Urinary bladder (tissue), 4 donors: ENCODE measurements around the gene KLHL25. TPM values are rescaled to one million over a fixed set of nuclear protein-coding genes. Genes with fewer than 3 reads are reported as not detected.

Experiments used
- DNase-seq: peaks from one replicate; pipeline ENCODE4 v3.0.0-alpha.2; 2015; ENCODE audit errors: extremely low spot score
- H3K27ac ChIP-seq: one replicate; pipeline ENCODE4 v1.5.1; 2013; ENCODE audit warnings: low read depth, mild to moderate bottlenecking, moderate library complexity
- H3K36me3 ChIP-seq: one replicate; pipeline ENCODE4 v1.6.1; 2013; ENCODE audit warnings: mild to moderate bottlenecking, moderate library complexity; ENCODE audit not compliant: insufficient read depth
- H3K4me1 ChIP-seq: one replicate; pipeline ENCODE4 v1.6.1; 2013; ENCODE audit warnings: mild to moderate bottlenecking, moderate library complexity; ENCODE audit not compliant: insufficient read depth
- H3K4me3 ChIP-seq: one replicate; pipeline ENCODE4 v1.5.1; 2013; ENCODE audit warnings: low read depth, low read length
- WGBS: extraction: QIAGEN DNeasy Blood & Tissue Kit; methylation state at CpG from one replicate; pipeline ENCODE4 v1.1.7; 2013; 5-methylcytosine and 5-hydroxymethylcytosine counted together
- polyA plus RNA-seq: library from polyadenylated mRNA; stranded (reverse); fragments of 200-250 nt; gene quantifications from one replicate; pipeline ENCODE4 v1.2.3, GENCODE V29; 2013
- total RNA-seq: library from RNA; depleted of rRNA; stranded (reverse); fragments of >200 nt; gene quantifications from one replicate; pipeline ENCODE4 v1.2.3, GENCODE V29; 2014
- donor health status: healthy with polysubstance abuse.
- donor health status: healthy.

KLHL25 gene
- total and polyA plus RNA-seq, 2 donors = 3.6 to 7.6 TPM

- DNase-seq = no peak
- H3K36me3 ChIP-seq = peaks cover 6% of the 10 kb centered on the region
- 36% methylated on average over 2 of the region's 2 CpGs for WGBS
- no peak overlapping the region for H3K4me3 ChIP-seq
- H3K27ac ChIP-seq = no peak overlapping the region
- H3K4me1 ChIP-seq = no peaks in the 10 kb centered on the region
Observed at GRCh38 chr15:85726454-85726853, 68.3 kb downstream of the KLHL25 start.

- H3K4me1 ChIP-seq = no peaks in the 10 kb centered on the region
- no peak overlapping the region for H3K27ac ChIP-seq
- H3K4me3 ChIP-seq = no peak overlapping the region
- WGBS = 85% methylated on average over 4 of the region's 4 CpGs
- peaks cover 6% of the 10 kb centered on the region for H3K36me3 ChIP-seq
- no peak for DNase-seq
Observed at GRCh38 chr15:85725564-85725963, 69.2 kb downstream of the KLHL25 start.

- 43% methylated on average over 3 of the region's 3 CpGs for WGBS
- H3K4me1 ChIP-seq = no peaks in the 10 kb centered on the region
- peak overlapping the region; percentile 79 for H3K27ac ChIP-seq
- no peak for DNase-seq
- peaks cover 6% of the 10 kb centered on the region for H3K36me3 ChIP-seq
- H3K4me3 ChIP-seq = no peak overlapping the region
Observed at GRCh38 chr15:85725019-85725418, 69.7 kb downstream of the KLHL25 start.

GRCh38 chr15:85723960-85724945 is 70.5 kb downstream of the KLHL25 start:
- H3K4me1 ChIP-seq = no peaks in the 10 kb centered on the region
- 57% methylated on average over 10 of the region's 10 CpGs for WGBS
- no peak overlapping the region for H3K4me3 ChIP-seq
- H3K27ac ChIP-seq = peak overlapping the region; percentile 79
- peaks cover 6% of the 10 kb centered on the region for H3K36me3 ChIP-seq
- no peak for DNase-seq

- WGBS = 67% methylated on average over 1 of the region's 1 CpG
- Histone ChIP-seq H3K4me3 (no peak overlapping the region), H3K27ac (no peak overlapping the region), H3K4me1 (no peaks in the 10 kb centered on the region), H3K36me3 (peaks cover 4% of the 10 kb centered on the region)
- DNase-seq = no peak
Observed at GRCh38 chr15:85722374-85723152, 72.2 kb downstream of the KLHL25 start.

- no peaks in the 10 kb centered on the region for H3K4me1 ChIP-seq
Observed at GRCh38 chr15:85718981-85719380, 75.7 kb downstream of the KLHL25 start.

GRCh38 chr15:85718271-85718971 is 76.3 kb downstream of the KLHL25 start:
- Histone ChIP-seq H3K4me1 (no peaks in the 10 kb centered on the region), H3K27ac (no peak overlapping the region), H3K36me3 (peaks cover 3% of the 10 kb centered on the region), H3K4me3 (no peak overlapping the region)
- no peak for DNase-seq
- 88% methylated on average over 12 of the region's 12 CpGs for WGBS

More at GRCh38 chr15:85718981-85719380, 75.7 kb downstream of the KLHL25 start:
- no peak for DNase-seq
- Histone ChIP-seq H3K4me3 (no peak overlapping the region), H3K27ac (no peak overlapping the region), H3K36me3 (peaks cover 3% of the 10 kb centered on the region)
- WGBS = 96% methylated on average over 4 of the region's 4 CpGs

GRCh38 chr15:85717212-85717611 is 77.5 kb downstream of the KLHL25 start:
- Histone ChIP-seq H3K4me3 (no peak overlapping the region), H3K36me3 (peaks cover 3% of the 10 kb centered on the region), H3K27ac (no peak overlapping the region), H3K4me1 (no peaks in the 10 kb centered on the region)
- DNase-seq = no peak
- WGBS = 95% methylated on average over 2 of the region's 2 CpGs

- 69% methylated on average over 3 of the region's 3 CpGs for WGBS
- Histone ChIP-seq H3K4me1 (no peaks in the 10 kb centered on the region), H3K36me3 (peaks cover 3% of the 10 kb centered on the region), H3K4me3 (no peak overlapping the region), H3K27ac (peak overlapping the region; percentile 18)
- no peak for DNase-seq
Observed at GRCh38 chr15:85716261-85716660, 78.5 kb downstream of the KLHL25 start.

- H3K4me1 ChIP-seq = no peaks in the 10 kb centered on the region
- no peak overlapping the region for H3K4me3 ChIP-seq
- no peak overlapping the region for H3K27ac ChIP-seq
- WGBS = 91% methylated on average over 7 of the region's 7 CpGs
- DNase-seq = no peak
- peaks cover 3% of the 10 kb centered on the region for H3K36me3 ChIP-seq
Observed at GRCh38 chr15:85711580-85712192, 83.0 kb downstream of the KLHL25 start.

GRCh38 chr15:85710340-85710842 is 84.3 kb downstream of the KLHL25 start:
- H3K4me3 ChIP-seq = no peak overlapping the region
- H3K4me1 ChIP-seq = no peaks in the 10 kb centered on the region
- WGBS = 96% methylated on average over 7 of the region's 7 CpGs
- H3K27ac ChIP-seq = no peak overlapping the region
- peaks cover 3% of the 10 kb centered on the region for H3K36me3 ChIP-seq
- no peak for DNase-seq
